ENCODE measurements around the gene ADAMTS17.

Gene ADAMTS17

GRCh38 chr15:100198442-100198841 is 143.3 kb downstream of the ADAMTS17 start:
- DNase-seq (ENCODE audit: low read depth): no peak

- DNase-seq (ENCODE audit: low read depth): no peak
These were observed 145.3 kb downstream of the ADAMTS17 start for GRCh38 chr15:100196326-100197058.

GRCh38 chr15:100194996-100195395 is 146.8 kb downstream of the ADAMTS17 start:
- DNase-seq (ENCODE audit: low read depth): no peak

GRCh38 chr15:100193277-100193860 is 148.4 kb downstream of the ADAMTS17 start:
- no peak for DNase-seq (ENCODE audit: low read depth)

GRCh38 chr15:100192097-100193080 is 149.4 kb downstream of the ADAMTS17 start:
- no peak for DNase-seq (ENCODE audit: low read depth)

- no peak for DNase-seq (ENCODE audit: low read depth)
These were observed 150.6 kb downstream of the ADAMTS17 start for GRCh38 chr15:100191161-100191560.

GRCh38 chr15:100190675-100191074 is 151.1 kb downstream of the ADAMTS17 start:
- no peak for DNase-seq (ENCODE audit: low read depth)

- no peak for DNase-seq (ENCODE audit: low read depth)
These were observed 151.9 kb downstream of the ADAMTS17 start for GRCh38 chr15:100189849-100190248.

- DNase-seq (ENCODE audit: low read depth): no peak
These were observed 152.5 kb downstream of the ADAMTS17 start for GRCh38 chr15:100189319-100189718.

- no peak for DNase-seq (ENCODE audit: low read depth)
These were observed 154.1 kb downstream of the ADAMTS17 start for GRCh38 chr15:100187677-100188076.

- DNase-seq (ENCODE audit: low read depth): no peak
These were observed 154.8 kb downstream of the ADAMTS17 start for GRCh38 chr15:100186960-100187359.

GRCh38 chr15:100186366-100186765 is 155.4 kb downstream of the ADAMTS17 start:
- no peak for DNase-seq (ENCODE audit: low read depth)

- no peak for DNase-seq (ENCODE audit: low read depth)
These were observed 157.8 kb downstream of the ADAMTS17 start for GRCh38 chr15:100183921-100184495.

- no peak for DNase-seq (ENCODE audit: low read depth)
These were observed 160.9 kb downstream of the ADAMTS17 start for GRCh38 chr15:100180921-100181320.

GRCh38 chr15:100175406-100176114 is 166.2 kb downstream of the ADAMTS17 start:
- DNase-seq (ENCODE audit: low read depth): no peak

GRCh38 chr15:100174904-100175275 is 166.9 kb downstream of the ADAMTS17 start:
- DNase-seq (ENCODE audit: low read depth): no peak

GRCh38 chr15:100174159-100174903 is 167.4 kb downstream of the ADAMTS17 start:
- DNase-seq (ENCODE audit: low read depth): no peak

- no peak for DNase-seq (ENCODE audit: low read depth)
These were observed 169.3 kb downstream of the ADAMTS17 start for GRCh38 chr15:100172356-100173024.

GRCh38 chr15:100171411-100171810 is 170.4 kb downstream of the ADAMTS17 start:
- no peak for DNase-seq (ENCODE audit: low read depth)
